Measurements from ENCODE around the gene POLR1C.

GRCh38 chr6:43503443-43503842 lies 13.4 kb upstream of the POLR1C start:
- TF ChIP-seq CTCF (IDR thresholded peaks at IDR 0.05) (no peak), POLR2AphosphoS5 (IDR thresholded peaks at IDR 0.05; ENCODE audit: insufficient read depth in 1 of 2, low read depth in 1 of 2) (no peak)
